Keratinocyte (primary cell): ENCODE results near the gene KLHL29. TPM values are rescaled to one million over a fixed set of nuclear protein-coding genes. Genes with fewer than 3 reads are reported as not detected.
"Not testable (repeated sequence)": the region's sequence is repeated elsewhere in the genome, so short reads cannot be mapped to it uniquely, and the experiment has no call there.

Experiments used
- DNase-seq: peaks from one replicate; pipeline ENCODE4 v3.0.0-alpha.2; 2011; ENCODE audit warnings: low read depth, missing footprints, low spot score
- FAIRE-seq: peaks from 2 replicates; lab custom pipeline; 2011; peaks lifted over from hg19 to GRCh38; lab: Jason Lieb, UNC
- H2AFZ ChIP-seq: 2 replicates; pipeline ENCODE4 v1.6.0; 2012; ENCODE audit warnings: low read length, control low read depth, inconsistent platforms; ENCODE audit not compliant: control insufficient read depth
- H3K27ac ChIP-seq: 2 replicates; pipeline ENCODE4 v1.5.1; 2011; ENCODE audit warnings: low read length; ENCODE audit not compliant: control insufficient read depth, insufficient read depth
- H3K27me3 ChIP-seq: 3 replicates; pipeline ENCODE4 v1.6.0; 2011; ENCODE audit warnings: low read length; ENCODE audit not compliant: control insufficient read depth, insufficient read depth; ENCODE audit errors: extremely low read depth
- H3K36me3 ChIP-seq, 2 experiments: 2 replicates in 1 of 2; 3 replicates in 1 of 2; pipeline ENCODE4 v1.5.1; 2011; ENCODE audit warnings: low read length in 2 of 2, mild to moderate bottlenecking in 1 of 2; ENCODE audit not compliant: control insufficient read depth in 2 of 2, insufficient read depth in 2 of 2; ENCODE audit errors: extremely low read depth in 1 of 2
- H3K4me1 ChIP-seq: 3 replicates; pipeline ENCODE4 v1.5.1; 2011; ENCODE audit warnings: low read length; ENCODE audit not compliant: control insufficient read depth, insufficient read depth; ENCODE audit errors: extremely low read depth
- H3K4me2 ChIP-seq: 3 replicates; pipeline ENCODE4 v1.6.0; 2011; ENCODE audit warnings: low read depth, low read length; ENCODE audit not compliant: control insufficient read depth, insufficient read depth; ENCODE audit errors: extremely low read depth
- H3K4me3 ChIP-seq, 3 experiments: fragments of 200-600 bp in 1 of 3; sonication (generic) in 1 of 3; 2 replicates in 2 of 3; 3 replicates in 1 of 3; pipeline ENCODE4 v1.5.1; 2011 to 2016; ENCODE audit warnings: low read length in 3 of 3, mild to moderate bottlenecking in 3 of 3, control low read depth in 2 of 3, inconsistent platforms in 1 of 3, low read depth in 1 of 3, mixed read lengths in 1 of 3, mixed run types in 1 of 3, moderate library complexity in 1 of 3; ENCODE audit not compliant: control insufficient read depth in 2 of 3, insufficient read depth in 2 of 3; ENCODE audit errors: extremely low read depth in 1 of 3
- H3K79me2 ChIP-seq: 2 replicates; pipeline ENCODE4 v1.6.0; 2012; ENCODE audit warnings: low read length; ENCODE audit not compliant: control insufficient read depth, insufficient read depth
- H3K9ac ChIP-seq: 3 replicates; pipeline ENCODE4 v1.6.0; 2011; ENCODE audit warnings: low read length; ENCODE audit not compliant: control insufficient read depth, insufficient read depth; ENCODE audit errors: extremely low read depth
- H3K9me1 ChIP-seq: 3 replicates; pipeline ENCODE4 v1.6.0; 2011; ENCODE audit warnings: low read length; ENCODE audit not compliant: control insufficient read depth, insufficient read depth; ENCODE audit errors: extremely low read depth
- H3K9me3 ChIP-seq: 2 replicates; pipeline ENCODE4 v1.5.1; 2012; ENCODE audit warnings: low read depth, low read length; ENCODE audit not compliant: control insufficient read depth
- H4K20me1 ChIP-seq: 3 replicates; pipeline ENCODE4 v1.6.0; 2011; ENCODE audit warnings: low read length; ENCODE audit not compliant: control insufficient read depth, insufficient read depth; ENCODE audit errors: extremely low read depth
- EZH2 ChIP-seq: IDR thresholded peaks from one replicate; pipeline ENCODE4 v1.6.1; 2012; ENCODE audit warnings: inconsistent platforms, mild to moderate bottlenecking, low read length, moderate library complexity
- dilution Hi-C: fragments of 300-500 bp; cut with MboI; formaldehyde crosslinking; loops from one replicate; pipeline ENCODE4 v1.7.0; 2020; ENCODE audit warnings: low sequenced_read_pairs; ENCODE audit not compliant: extremely low pct_ligation_motif_present
- polyA plus RNA-seq, 5 experiments: library from polyadenylated mRNA; depleted of rRNA in 3 of 5; stranded (reverse) in 3 of 5; stranded (forward) in 1 of 5; unstranded in 1 of 5; fragments of >200 nt; gene quantifications; 1 replicate in 1 of 5; 2 replicates in 3 of 5; 3 replicates in 1 of 5; pipeline versions ENCODE4 v1.2.1 to v1.2.3, GENCODE V29; 2011 to 2012; ENCODE audit warnings: missing spikeins in 2 of 5, low read depth in 1 of 5, low replicate concordance in 1 of 5
- TF ChIP-seq, protein P1 (sequence below), 3 experiments: IDR thresholded peaks in 1 of 3; conservative IDR thresholded peaks in 1 of 3; optimal IDR thresholded peaks in 1 of 3; 2 replicates in 2 of 3; 3 replicates in 1 of 3; pipeline versions ENCODE3 to v1.5.1; 2011; ENCODE audit warnings: low read length in 3 of 3, mild to moderate bottlenecking in 3 of 3, moderate library complexity in 2 of 3, control low read depth in 1 of 3, inconsistent platforms in 1 of 3; ENCODE audit not compliant: insufficient read depth in 2 of 3; ENCODE audit errors: extremely low read depth in 1 of 3

The KLHL29 gene
- polyA plus RNA-seq, 1 donor (not counting 4 experiments of a cell fraction or from before 2014, with no cell fraction given), result 4.7 TPM

DNA sequence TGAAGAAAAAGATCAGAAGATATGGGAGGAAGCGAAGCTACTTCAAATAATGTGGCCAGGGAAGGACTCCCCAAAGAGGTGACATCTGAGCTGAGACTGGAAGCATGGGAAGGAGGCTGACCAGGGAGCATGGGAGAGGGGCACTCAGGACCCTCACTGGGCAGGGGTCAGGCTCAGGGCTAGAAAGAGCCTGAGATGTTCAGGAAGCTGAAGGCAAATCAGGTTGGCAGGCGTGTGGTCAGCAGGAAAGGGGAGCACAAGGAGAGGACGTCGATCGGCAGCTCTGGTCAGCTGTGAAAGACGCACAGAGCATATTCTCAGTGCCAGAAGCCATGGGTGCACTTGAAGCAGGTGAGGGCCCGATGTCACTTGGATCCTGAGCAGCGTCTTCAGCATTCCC lies 38.2 kb upstream of the KLHL29 start:
- Histone ChIP-seq H2AFZ (no peak overlapping the region), H3K4me1 (no peaks in the 10 kb centered on the region), H3K9me3 (no peaks in the 10 kb centered on the region), H3K36me3 (no peaks in the 10 kb centered on the region), H4K20me1 (no peaks in the 10 kb centered on the region), H3K27ac (no peak overlapping the region), H3K9ac (no peak overlapping the region), H3K4me2 (no peak overlapping the region), H3K79me2 (no peaks in the 10 kb centered on the region), H3K4me3 (no peak overlapping the region), H3K9me1 (no peaks in the 10 kb centered on the region), H3K27me3 (peaks cover 13% of the 10 kb centered on the region)
- no peak for TF ChIP-seq EZH2
- TF ChIP-seq, protein P1, sequence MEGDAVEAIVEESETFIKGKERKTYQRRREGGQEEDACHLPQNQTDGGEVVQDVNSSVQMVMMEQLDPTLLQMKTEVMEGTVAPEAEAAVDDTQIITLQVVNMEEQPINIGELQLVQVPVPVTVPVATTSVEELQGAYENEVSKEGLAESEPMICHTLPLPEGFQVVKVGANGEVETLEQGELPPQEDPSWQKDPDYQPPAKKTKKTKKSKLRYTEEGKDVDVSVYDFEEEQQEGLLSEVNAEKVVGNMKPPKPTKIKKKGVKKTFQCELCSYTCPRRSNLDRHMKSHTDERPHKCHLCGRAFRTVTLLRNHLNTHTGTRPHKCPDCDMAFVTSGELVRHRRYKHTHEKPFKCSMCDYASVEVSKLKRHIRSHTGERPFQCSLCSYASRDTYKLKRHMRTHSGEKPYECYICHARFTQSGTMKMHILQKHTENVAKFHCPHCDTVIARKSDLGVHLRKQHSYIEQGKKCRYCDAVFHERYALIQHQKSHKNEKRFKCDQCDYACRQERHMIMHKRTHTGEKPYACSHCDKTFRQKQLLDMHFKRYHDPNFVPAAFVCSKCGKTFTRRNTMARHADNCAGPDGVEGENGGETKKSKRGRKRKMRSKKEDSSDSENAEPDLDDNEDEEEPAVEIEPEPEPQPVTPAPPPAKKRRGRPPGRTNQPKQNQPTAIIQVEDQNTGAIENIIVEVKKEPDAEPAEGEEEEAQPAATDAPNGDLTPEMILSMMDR (optimal IDR thresholded peaks at IDR 0.05 in 1 of 3, IDR thresholded peaks at IDR 0.05 in 1 of 3, conservative IDR thresholded peaks at IDR 0.05 in 1 of 3; ENCODE audit: extremely low read depth in 1 of 3, insufficient read depth in 2 of 3, low read length in 3 of 3), result no peak
- dilution Hi-C loops, result no loop called here
- FAIRE-seq, result no peak
- no peak for DNase-seq

DNA sequence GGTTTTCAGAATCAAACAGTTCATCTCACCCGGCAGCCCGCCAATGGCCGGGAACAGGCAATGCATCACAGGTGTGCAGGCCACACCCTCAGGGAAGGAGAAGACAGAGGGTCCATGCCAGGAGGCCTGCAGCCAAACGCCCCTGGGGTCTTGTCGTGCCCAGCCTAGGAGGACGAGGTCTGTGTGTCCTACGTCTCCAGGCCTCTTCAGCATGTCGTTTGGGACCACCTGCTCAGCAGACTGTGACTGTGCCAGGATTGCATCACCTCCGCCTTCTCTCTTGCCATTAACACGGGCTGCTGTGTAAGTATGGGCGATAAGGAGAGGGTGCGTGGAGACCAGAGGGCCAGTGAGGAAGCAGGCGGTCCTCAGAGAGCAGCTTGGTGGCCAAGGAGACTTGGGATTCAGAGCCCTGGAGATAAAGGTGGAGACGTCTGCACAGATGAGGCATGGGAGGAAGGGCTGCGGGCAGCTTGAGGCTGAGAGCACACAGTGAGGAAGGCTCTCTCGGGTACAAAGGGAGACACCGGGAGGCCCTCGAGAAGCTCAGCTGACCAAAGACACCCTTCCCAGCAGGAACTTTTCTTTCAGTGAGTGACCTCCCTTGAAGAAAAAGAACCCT lies 37.4 kb upstream of the KLHL29 start:
- dilution Hi-C loops, result no loop called here
- H3K9me3 ChIP-seq, result no peaks in the 10 kb centered on the region
- no peak overlapping the region for H3K4me2 ChIP-seq
- no peak overlapping the region for H3K27ac ChIP-seq
- H3K9ac ChIP-seq, result no peak overlapping the region
- H3K36me3 ChIP-seq, result no peaks in the 10 kb centered on the region
- FAIRE-seq, result no peak
- DNase-seq, result no peak
- no peaks in the 10 kb centered on the region for H4K20me1 ChIP-seq
- H3K27me3 ChIP-seq, result peaks cover 18% of the 10 kb centered on the region
- H3K9me1 ChIP-seq, result no peaks in the 10 kb centered on the region
- no peak for TF ChIP-seq EZH2
- TF ChIP-seq, protein P1 (optimal IDR thresholded peaks at IDR 0.05 in 1 of 3, IDR thresholded peaks at IDR 0.05 in 1 of 3, conservative IDR thresholded peaks at IDR 0.05 in 1 of 3; ENCODE audit: extremely low read depth in 1 of 3, insufficient read depth in 2 of 3, low read length in 3 of 3), result no peak
- no peaks in the 10 kb centered on the region for H3K79me2 ChIP-seq
- H3K4me1 ChIP-seq, result no peaks in the 10 kb centered on the region
- H2AFZ ChIP-seq, result no peak overlapping the region
- no peak overlapping the region for H3K4me3 ChIP-seq

DNA sequence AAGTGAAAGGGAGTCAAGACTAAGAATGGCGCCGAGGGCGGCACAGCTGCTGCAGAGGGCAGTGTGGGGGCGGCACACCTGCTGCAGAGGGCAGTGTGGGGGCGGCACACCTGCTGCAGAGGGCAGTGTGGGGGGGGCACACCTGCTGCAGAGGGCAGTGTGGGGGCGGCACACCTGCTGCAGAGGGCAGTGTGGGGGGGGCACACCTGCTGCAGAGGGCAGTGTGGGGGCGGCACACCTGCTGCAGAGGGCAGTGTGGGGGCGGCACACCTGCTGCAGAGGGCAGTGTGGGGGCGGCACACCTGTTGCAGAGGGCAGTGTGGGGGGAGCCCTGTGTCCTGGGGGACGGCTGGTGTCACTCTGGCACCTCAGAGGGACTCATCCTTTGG lies 36.9 kb upstream of the KLHL29 start:
- H3K27me3 ChIP-seq, result peaks cover 18% of the 10 kb centered on the region
- FAIRE-seq, H3K4me1 ChIP-seq: not testable (repeated sequence)

More for the DNA sequence above, 36.9 kb upstream of the KLHL29 start:
- DNase-seq, H3K9me1 ChIP-seq, dilution Hi-C loops, H3K9ac ChIP-seq, H3K79me2 ChIP-seq, H4K20me1 ChIP-seq, H3K4me3 ChIP-seq, H3K27ac ChIP-seq, H3K9me3 ChIP-seq, H3K36me3 ChIP-seq, H3K4me2 ChIP-seq, H2AFZ ChIP-seq: not testable (repeated sequence)
